HepG2 (cell line): Measurements from ENCODE around the gene TSPAN32.

ENCODE experiments used
- AFF4 ChIP-seq: sonication (generic); formaldehyde crosslinking; IDR thresholded peaks from 2 replicates; pipeline ENCODE4 v1.4.0; 2020; ENCODE audit warnings: missing genetic modification reagents
- FOXP4 ChIP-seq: sonication (generic); formaldehyde crosslinking; IDR thresholded peaks from 2 replicates; pipeline ENCODE4 v1.4.0; 2020; ENCODE audit warnings: missing genetic modification reagents

GRCh38 chr11:2328021-2328420 lies 26.2 kb downstream of the TSPAN32 start:
- TF ChIP-seq AFF4 (CRISPR knock-in tag) = no peak
- TF ChIP-seq FOXP4 = no peak
